ENCODE data around the gene DSCAM. TPM values are rescaled to one million over a fixed set of nuclear protein-coding genes. Genes with fewer than 3 reads are reported as not detected.

Gene DSCAM
- total and polyA plus RNA-seq, 3 donors from 2014 or later, result 0.70 to 2.3 (median 2.0) TPM

GRCh38 chr21:40379881-40380810 lies 466.8 kb downstream of the DSCAM start:
- Histone ChIP-seq H3K4me1 (no peaks in the 10 kb centered on the region), H3K4me3 (no peak overlapping the region), H3K27me3 (no peaks in the 10 kb centered on the region), H3K36me3 (ENCODE audit: low read depth, missing control alignments) (no peaks in the 10 kb centered on the region), H3K27ac (no peak overlapping the region), H3K9me3 (no peaks in the 10 kb centered on the region)
- DNase-seq, result no peak
- no peak for TF ChIP-seq CTCF (IDR thresholded peaks at IDR 0.05)
- TF ChIP-seq POLR2A (IDR thresholded peaks at IDR 0.05), result no peak
- intact Hi-C loops (cut with DNase I; ENCODE audit: low total_unique reads), result no loop called here
- WGBS, 2 donors, result 55 to 65% methylated on average over 11 of the region's 11 CpGs

- WGBS, 2 donors, result 94 to 98% methylated on average over 5 of the region's 5 CpGs
- intact Hi-C loops (cut with DNase I; ENCODE audit: low total_unique reads), result no loop called here
- H3K9me3 ChIP-seq, result no peaks in the 10 kb centered on the region
- no peak overlapping the region for H3K4me3 ChIP-seq
- no peaks in the 10 kb centered on the region for H3K36me3 ChIP-seq (ENCODE audit: low read depth, missing control alignments)
- H3K27me3 ChIP-seq, result no peaks in the 10 kb centered on the region
- no peak for TF ChIP-seq CTCF (IDR thresholded peaks at IDR 0.05)
- no peak for TF ChIP-seq POLR2A (IDR thresholded peaks at IDR 0.05)
- DNase-seq, result no peak
- no peaks in the 10 kb centered on the region for H3K4me1 ChIP-seq
- H3K27ac ChIP-seq, result no peak overlapping the region
Measured at GRCh38 chr21:40377135-40377534, 469.8 kb downstream of the DSCAM start.

- no peak overlapping the region for H3K4me3 ChIP-seq
- no peak overlapping the region for H3K27ac ChIP-seq
- H3K27me3 ChIP-seq, result no peaks in the 10 kb centered on the region
- intact Hi-C loops (cut with DNase I; ENCODE audit: low total_unique reads), result no loop called here
- H3K4me1 ChIP-seq, result no peaks in the 10 kb centered on the region
- TF ChIP-seq POLR2A (IDR thresholded peaks at IDR 0.05), result no peak
- no peak for TF ChIP-seq CTCF (IDR thresholded peaks at IDR 0.05)
- DNase-seq, result no peak
- 63 to 65% methylated on average over 2 of the region's 2 CpGs for WGBS, 2 donors
- no peaks in the 10 kb centered on the region for H3K9me3 ChIP-seq
- H3K36me3 ChIP-seq (ENCODE audit: low read depth, missing control alignments), result no peaks in the 10 kb centered on the region
Measured at GRCh38 chr21:40373761-40374160, 473.2 kb downstream of the DSCAM start.

- TF ChIP-seq POLR2A (IDR thresholded peaks at IDR 0.05) (no peak), CTCF (IDR thresholded peaks at IDR 0.05) (no peak)
- intact Hi-C loops (cut with DNase I; ENCODE audit: low total_unique reads), result no loop called here
- no peaks in the 10 kb centered on the region for H3K36me3 ChIP-seq (ENCODE audit: low read depth, missing control alignments)
- no peak overlapping the region for H3K27ac ChIP-seq
- no peak for DNase-seq
- no peaks in the 10 kb centered on the region for H3K9me3 ChIP-seq
- 69 to 74% methylated on average over 2 of the region's 2 CpGs for WGBS, 2 donors
- H3K4me3 ChIP-seq, result no peak overlapping the region
- H3K4me1 ChIP-seq, result no peaks in the 10 kb centered on the region
- no peaks in the 10 kb centered on the region for H3K27me3 ChIP-seq
Measured at GRCh38 chr21:40372506-40372905, 474.5 kb downstream of the DSCAM start.

GRCh38 chr21:40371329-40371728 lies 475.6 kb downstream of the DSCAM start:
- WGBS, 2 donors, result 45 to 54% methylated on average over 4 of the region's 4 CpGs
- no peak for DNase-seq
- TF ChIP-seq POLR2A (IDR thresholded peaks at IDR 0.05), result no peak
- TF ChIP-seq CTCF (IDR thresholded peaks at IDR 0.05), result no peak

More at GRCh38 chr21:40371329-40371728, 475.6 kb downstream of the DSCAM start:
- Histone ChIP-seq H3K9me3 (no peaks in the 10 kb centered on the region), H3K27ac (no peak overlapping the region), H3K36me3 (ENCODE audit: low read depth, missing control alignments) (no peaks in the 10 kb centered on the region), H3K4me1 (no peaks in the 10 kb centered on the region), H3K4me3 (no peak overlapping the region), H3K27me3 (no peaks in the 10 kb centered on the region)
- intact Hi-C loops (cut with DNase I; ENCODE audit: low total_unique reads), result no loop called here
